Right forelimb (tissue), 1 donor: ENCODE measurements around the gene CIPC.

Experiments used
- DNase-seq: peaks from one replicate; pipeline ENCODE4 v3.0.0-alpha.2; 2018

CIPC gene

GRCh38 chr14:77071938-77072388, 26.1 kb upstream of the CIPC start:
- no peak for DNase-seq

- DNase-seq: no peak
Observed at GRCh38 chr14:77074969-77075368, 23.1 kb upstream of the CIPC start.

DNA sequence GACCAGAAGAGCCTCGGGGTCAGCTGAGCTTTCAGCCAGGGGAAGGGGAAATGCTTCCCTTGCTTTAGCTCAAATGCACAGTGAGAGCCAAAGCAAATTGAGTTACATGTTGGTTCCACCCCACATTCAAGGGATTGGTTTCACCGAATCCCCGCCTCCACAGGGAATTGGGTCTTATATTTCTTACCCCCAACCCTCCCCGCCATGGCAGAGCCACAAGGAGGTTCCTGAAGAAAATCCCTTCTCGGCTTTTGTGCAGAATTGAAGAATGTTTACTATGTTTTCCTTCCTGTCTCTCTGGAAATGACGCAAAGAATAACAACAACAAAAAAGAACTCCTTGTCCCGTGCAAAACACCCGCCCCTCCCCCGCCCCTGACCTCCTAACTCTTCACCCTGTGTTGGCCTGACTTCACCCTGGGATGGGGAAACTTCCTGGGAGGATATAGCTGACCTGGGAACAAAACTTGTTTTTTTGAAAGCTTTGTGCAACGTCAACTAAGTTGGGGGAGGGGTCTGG, 21.9 kb upstream of the CIPC start:
- DNase-seq: no peak

DNA sequence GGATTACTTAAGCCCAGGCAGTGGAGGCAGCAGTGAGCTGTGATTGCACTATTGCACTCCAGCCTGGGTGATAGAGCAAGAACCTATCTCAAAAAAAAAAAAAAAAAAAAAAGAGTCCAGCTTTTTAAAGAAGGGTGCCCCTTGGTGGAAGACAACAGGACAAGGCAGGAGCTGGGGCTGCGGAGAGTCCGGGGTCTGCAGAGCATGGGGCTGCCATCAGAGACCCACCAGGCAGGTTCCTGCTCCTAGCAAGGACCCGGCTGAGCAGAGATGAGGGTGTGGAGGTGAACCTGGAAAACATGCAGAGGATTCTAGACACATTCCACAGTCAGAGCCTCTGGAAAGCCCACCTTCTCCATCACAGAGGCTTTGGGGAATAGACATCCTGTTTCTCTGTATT, 21.0 kb upstream of the CIPC start:
- DNase-seq: no peak

DNA sequence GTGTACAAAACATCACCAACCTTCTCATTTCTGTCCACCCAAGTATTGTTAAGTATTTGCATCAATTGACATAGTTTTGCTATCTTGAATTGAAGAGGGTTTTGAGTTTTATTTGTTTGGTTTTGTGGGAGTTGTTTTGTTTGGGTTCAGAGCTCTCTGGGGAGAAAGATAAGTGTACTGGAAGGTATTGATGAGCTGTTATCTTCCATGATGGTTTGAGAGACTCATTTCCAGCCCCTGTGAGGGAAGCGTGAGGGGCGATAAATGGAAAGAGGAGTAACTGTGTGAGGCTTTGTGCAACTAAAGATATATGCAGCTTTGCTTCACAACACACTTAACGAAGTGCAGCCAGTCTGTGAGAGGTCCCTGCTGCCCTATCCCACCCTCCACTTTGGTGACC, 15.7 kb upstream of the CIPC start:
- no peak for DNase-seq

- DNase-seq: no peak
Observed at GRCh38 chr14:77083082-77083481, 15.0 kb upstream of the CIPC start.

DNA sequence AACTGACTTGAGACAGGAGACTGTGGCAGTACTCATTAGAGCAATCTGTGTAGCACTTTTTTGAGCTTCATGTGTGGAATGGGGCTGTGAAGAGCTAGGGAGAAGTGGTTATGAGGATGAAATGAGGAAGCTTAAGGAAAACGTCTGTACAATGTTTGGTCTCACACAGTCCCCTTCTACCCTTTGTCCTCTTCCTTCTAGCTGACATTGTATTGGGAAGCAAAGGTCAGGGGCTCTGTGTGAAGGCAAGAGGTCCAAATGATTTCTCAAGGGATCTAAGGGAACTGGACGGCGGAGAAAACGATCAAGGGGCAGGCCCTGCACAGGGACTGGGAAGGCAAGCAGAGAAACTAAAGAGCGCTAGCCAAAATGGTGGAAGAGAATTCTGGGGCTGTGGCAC, 13.1 kb upstream of the CIPC start:
- no peak for DNase-seq

DNA sequence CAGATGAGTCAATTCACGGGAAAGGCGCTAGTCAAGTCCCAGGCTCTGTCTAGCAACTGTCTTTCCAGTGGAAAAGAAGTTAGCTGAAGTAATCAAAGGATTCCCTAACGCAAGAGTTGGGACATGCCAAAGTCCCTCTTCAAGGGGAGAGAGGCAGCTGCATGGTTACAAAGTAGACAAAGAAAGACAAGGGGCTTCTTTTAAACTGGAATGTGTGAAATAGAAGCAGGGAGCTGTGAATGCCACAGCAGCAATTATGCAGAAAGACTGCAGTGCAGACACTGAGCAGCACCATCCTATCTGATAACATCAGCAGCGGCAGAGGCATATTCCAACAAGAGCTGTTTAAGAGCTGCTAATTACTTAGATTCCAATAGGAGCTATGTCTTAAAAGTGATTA, 12.5 kb upstream of the CIPC start:
- no peak for DNase-seq

DNA sequence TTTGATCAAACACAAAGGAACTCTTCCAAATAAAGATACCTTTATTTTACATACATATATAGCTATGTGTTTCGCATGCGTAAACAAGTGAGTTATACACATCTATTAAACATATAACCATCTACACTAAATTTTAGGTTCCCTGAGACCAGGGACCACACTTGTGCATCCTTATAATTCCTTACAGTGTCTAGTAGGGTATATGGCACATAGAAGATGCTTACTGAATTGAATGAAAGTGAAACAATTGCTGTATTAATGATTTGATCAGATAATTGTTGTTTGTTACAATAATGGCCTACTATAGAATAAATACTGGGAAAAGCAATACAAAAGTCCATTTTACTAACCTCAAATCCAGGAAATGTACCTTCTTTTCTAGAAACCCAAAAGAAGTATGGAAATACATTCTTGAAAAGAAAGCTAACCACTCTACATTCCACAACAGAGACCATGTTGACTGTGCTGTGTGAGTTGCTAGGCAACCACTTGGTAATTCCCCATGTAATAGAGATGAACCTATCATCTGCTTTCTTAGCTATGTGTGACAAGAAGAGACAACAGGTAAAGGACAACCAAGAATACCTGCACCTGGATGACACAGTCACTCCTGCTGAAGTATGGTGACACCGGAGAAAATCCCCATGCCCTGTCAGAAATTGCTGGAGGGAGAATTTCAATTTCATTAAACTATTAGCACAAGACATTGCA, 11.9 kb upstream of the CIPC start:
- no peak for DNase-seq

GRCh38 chr14:77086951-77087350, 11.1 kb upstream of the CIPC start:
- no peak for DNase-seq

- no peak for DNase-seq
Observed at GRCh38 chr14:77087631-77088030, 10.4 kb upstream of the CIPC start.

DNA sequence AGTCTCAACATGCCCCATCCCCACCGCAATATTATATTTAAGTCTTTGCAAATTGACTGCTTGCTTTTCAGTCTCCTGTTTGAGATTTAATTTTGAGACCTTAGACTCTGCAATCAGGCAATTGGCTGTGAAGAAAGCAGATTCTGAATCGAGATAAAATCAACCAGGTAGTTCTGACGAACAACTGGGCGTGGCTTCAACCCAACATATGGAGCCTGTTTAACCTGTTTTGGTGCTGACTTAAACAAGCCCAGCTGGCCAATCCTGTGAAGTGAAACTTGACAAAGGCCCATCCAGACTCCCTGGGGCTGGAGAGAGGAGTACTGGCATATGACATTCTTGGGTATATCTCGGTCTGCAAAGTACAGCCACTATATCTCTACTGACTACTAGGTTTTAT, 9.8 kb upstream of the CIPC start:
- no peak for DNase-seq

- no peak for DNase-seq
Observed at GRCh38 chr14:77088645-77089044, 9.4 kb upstream of the CIPC start.

- DNase-seq: no peak
Observed at GRCh38 chr14:77091518-77091917, 6.5 kb upstream of the CIPC start.

DNA sequence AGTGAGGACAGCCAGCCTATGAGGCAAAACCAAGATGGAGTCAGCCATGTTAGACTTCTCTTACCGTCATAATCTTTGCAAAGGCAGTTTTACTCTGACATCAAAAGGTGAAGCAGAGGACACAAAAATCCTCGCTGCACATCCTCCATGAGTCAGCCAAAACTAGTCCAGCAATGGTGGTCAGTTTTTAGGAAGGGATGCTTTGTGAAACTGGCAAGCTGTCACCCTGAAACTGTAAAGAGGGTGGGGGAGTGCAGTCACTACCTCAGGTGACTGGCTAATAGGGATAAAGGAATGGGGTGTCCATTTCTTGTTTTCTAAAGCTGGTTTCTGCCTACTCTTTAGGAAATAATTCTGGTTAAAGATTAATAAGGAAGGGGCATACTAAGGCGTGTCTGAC, 5.4 kb upstream of the CIPC start:
- no peak for DNase-seq

GRCh38 chr14:77094672-77095284, 3.3 kb upstream of the CIPC start:
- peak; percentile 69 for DNase-seq

GRCh38 chr14:77097006-77097699, 905 bp upstream of the CIPC start:
- no peak for DNase-seq

- peak; percentile 55 for DNase-seq
Observed at GRCh38 chr14:77098529-77099353, 683 bp downstream of the CIPC start.

DNA sequence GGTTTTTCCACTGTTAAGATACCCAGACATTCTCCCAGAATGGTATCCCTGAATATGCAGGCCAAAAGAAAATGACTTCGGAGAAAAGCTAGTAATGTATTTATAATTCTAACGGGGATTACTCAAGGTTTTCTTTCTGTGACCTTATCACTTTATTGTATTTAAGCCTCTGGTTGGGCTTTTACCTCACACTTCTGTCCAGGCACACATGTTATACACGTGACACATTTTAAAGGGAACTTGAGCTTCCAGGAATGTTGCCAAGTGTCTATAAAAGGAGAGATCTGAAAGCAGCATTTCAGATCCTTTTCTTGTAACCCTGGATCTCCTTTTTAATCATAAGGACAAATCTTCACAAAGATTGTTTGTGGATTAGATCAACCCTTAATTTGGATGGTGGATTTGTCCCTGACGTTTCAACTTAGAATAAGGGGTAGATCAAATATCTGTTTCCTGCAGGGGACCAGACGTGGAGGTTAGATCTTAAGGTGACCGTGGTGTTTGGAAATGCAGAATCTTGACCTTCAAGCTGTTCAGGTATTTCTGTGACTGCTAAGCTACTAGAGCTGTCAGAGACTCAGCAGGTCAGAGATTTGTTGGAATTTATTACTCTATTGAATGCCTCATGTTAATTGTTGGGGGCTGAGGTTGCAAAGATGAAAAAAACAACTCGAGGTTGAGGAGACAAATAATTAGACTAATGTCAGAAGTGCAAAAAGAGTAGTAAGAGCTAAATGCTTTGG, 1.5 kb downstream of the CIPC start:
- DNase-seq: no peak

GRCh38 chr14:77100961-77101360, 2.9 kb downstream of the CIPC start:
- DNase-seq: no peak

DNA sequence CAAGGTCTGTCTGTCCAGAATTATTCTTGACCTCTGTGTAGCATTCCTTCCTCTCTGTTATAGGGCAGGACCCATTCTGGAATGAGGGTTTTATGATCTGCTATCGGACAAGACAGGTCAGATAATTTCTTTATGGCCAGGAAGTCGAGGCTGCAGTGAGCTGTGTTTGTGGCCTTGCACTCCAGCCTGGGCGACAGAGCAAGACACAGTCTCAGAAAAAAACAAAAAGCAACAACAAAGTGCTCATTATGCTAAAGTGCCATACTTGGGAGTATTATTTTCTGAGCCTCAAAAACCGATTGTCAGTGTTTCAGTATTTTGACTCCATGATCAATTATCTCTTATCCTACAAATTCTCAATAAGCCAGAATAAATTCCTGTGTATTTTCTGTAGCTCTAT, 4.1 kb downstream of the CIPC start:
- no peak for DNase-seq

- DNase-seq: no peak
Observed at GRCh38 chr14:77103475-77103874, 5.4 kb downstream of the CIPC start.
